ENCODE data around the gene CPNE7.

CPNE7 gene

GRCh38 chr16:89606006-89606405 lies 30.4 kb downstream of the CPNE7 start:
- DNase-seq = no peak

- DNase-seq = no peak
Observed at GRCh38 chr16:89607453-89607852, 31.9 kb downstream of the CPNE7 start.

DNA sequence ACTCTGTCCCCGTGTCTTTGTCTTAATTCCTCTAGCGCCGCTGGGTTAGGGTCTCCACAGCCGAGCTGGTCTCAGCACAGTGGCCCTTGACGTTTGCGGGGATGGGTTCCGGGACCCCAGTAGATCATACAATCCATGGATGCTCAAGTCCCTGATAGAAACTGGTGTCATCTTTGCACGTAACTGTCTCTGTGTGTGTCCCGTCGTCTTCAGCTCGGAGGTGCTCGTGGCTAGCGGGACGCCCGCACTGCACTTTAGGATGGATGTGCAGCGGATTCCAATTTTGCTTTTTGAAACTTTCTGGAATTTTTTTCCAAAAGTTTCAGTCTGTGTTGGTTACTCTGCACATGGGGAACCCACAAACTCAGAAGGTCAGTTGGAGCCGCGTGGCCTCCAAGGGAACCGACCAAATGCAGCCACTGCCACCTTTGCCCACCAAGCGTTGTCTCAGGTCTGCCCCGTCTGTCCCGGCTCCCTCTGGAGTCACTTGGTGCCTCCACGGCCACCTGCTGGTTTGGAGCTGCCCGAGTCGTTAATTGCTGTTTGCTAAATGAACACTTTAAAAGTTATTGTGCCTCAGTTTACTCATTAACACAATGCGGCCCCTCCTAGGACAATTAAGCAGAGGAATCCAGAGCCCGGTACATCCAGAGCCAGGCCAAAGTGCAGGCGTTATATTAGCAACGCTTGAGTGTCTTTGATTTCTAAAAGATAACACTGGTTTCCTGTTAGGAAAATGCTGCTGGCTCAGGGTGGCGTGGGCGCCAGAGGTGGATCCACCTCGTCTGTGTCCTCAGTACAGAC lies 32.6 kb downstream of the CPNE7 start:
- no peak for DNase-seq

GRCh38 chr16:89610108-89610453 lies 34.5 kb downstream of the CPNE7 start:
- DNase-seq = no peak

GRCh38 chr16:89612415-89613166 lies 37.0 kb downstream of the CPNE7 start:
- no peak for DNase-seq

- no peak for DNase-seq
Observed at GRCh38 chr16:89613231-89613953, 37.8 kb downstream of the CPNE7 start, which contains the start of gene DPEP1. DPEP1 (plus strand) TSS chr16:89613642; CDS start chr16:89630411, 16,769 bp downstream.

GRCh38 chr16:89613954-89614459 lies 38.4 kb downstream of the CPNE7 start:
- no peak for DNase-seq

GRCh38 chr16:89615176-89615575 lies 39.6 kb downstream of the CPNE7 start:
- no peak for DNase-seq

DNA sequence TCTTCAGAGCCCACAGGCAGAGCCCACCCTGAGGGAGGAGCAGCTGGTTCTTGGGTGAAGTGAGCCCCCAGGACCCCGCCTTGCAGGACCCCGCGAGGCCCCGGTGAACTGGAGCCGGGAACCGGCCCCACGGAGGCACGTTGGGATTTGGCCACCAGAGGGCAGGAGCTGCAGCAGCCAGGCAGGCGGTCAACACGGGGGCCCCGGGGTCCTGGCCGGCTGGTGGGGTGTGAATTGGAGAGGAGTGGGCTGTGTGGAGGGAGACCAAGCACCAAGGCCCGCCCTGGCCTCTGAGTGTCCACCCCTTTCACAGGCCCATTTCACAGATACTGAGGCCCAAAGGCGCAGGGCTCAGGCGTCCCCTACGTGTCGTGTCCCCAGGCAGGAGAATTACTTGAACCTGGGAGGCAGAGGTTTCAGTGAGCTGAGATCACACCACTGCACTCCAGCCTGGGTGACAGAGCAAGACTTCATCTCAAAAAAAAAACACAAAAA lies 40.1 kb downstream of the CPNE7 start:
- peak; percentile 25 for DNase-seq

- DNase-seq = peak; percentile 11
Observed at GRCh38 chr16:89616623-89617022, 41.1 kb downstream of the CPNE7 start.

DNA sequence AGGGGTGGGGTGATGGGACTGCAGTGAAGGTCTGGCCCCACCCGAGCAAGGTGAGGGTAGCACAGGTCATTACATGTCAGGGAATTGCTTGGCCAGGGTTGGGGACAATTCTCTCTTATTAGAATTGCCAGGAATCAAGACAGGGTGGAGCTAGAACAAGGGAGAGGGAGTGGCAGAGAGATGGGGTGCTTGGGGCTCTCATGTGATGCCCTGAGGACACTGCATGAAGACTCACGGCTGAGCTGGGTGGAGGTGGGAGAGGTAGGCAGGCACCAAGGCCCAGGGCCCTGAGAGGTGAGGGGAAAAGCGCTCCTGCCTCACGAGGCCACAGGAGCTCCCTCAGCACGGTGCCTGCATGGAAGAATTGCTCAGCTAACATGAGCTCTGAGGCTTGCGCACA lies 41.5 kb downstream of the CPNE7 start:
- no peak for DNase-seq

GRCh38 chr16:89618109-89618998 lies 42.8 kb downstream of the CPNE7 start:
- DNase-seq = no peak

GRCh38 chr16:89619840-89620239 lies 44.3 kb downstream of the CPNE7 start:
- no peak for DNase-seq

- no peak for DNase-seq
Observed at GRCh38 chr16:89620406-89620841, 44.9 kb downstream of the CPNE7 start.

GRCh38 chr16:89621136-89621697 lies 45.7 kb downstream of the CPNE7 start:
- no peak for DNase-seq

GRCh38 chr16:89621698-89622409 lies 46.3 kb downstream of the CPNE7 start:
- no peak for DNase-seq

DNA sequence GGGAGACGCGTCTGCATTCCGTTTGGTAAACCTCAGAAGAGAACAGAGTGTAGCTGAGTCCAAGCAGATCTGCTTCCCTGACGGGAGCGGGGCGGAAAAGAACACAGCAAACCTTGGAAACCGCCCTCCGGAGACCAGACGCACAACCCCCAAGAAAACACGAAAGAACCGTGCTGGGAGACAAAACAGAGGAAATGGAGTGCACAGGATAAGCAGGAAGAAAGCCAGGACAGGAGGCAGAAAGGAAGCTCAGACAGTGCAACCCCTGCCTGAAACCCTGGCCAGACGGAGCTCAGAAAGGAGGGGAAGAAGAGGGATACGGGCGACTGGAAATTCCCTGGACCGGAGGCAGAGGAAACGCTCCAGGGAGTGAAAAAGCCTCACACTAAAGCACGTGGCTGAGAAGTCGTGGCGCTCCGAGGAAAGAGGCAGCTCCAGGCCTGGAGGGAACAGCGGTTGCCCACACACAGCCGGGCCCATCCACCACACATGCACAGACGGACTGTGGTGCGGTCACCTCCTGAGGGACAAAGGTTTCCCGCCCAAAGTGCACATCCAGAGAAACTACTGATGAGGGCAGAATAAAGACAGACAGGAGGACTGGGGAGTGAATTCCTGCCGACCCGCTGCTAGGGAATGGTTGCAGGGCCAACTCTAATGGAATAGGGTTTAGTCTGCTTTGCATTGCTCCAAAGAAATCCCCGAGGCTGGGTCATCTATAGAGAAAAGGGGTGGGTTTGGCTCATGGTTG lies 48.1 kb downstream of the CPNE7 start:
- no peak for DNase-seq

- no peak for DNase-seq
Observed at GRCh38 chr16:89624777-89625761, 49.5 kb downstream of the CPNE7 start.

All from CD4-positive, alpha-beta T cell treated with Interleukin-4 for 4 hours (primary cell).